AG09309 (cell line): Measurements from ENCODE around the gene IRGM.

Experiments
- DNase-seq: peaks from one replicate; pipeline ENCODE4 v3.0.0-alpha.2; 2010; ENCODE audit warnings: low read depth
- H3K4me3 ChIP-seq: 2 replicates; pipeline ENCODE4 v1.5.1; 2011; ENCODE audit warnings: mild to moderate bottlenecking, low read depth, low read length, moderate library complexity; ENCODE audit not compliant: control insufficient read depth
- TF ChIP-seq, protein P1 (sequence below): IDR thresholded peaks from 2 replicates; pipeline ENCODE4 v1.5.1; 2011; ENCODE audit warnings: mild to moderate bottlenecking, low read depth, low read length, inconsistent platforms; ENCODE audit not compliant: insufficient read depth, control insufficient read depth; ENCODE audit errors: missing control alignments

The IRGM gene

DNA sequence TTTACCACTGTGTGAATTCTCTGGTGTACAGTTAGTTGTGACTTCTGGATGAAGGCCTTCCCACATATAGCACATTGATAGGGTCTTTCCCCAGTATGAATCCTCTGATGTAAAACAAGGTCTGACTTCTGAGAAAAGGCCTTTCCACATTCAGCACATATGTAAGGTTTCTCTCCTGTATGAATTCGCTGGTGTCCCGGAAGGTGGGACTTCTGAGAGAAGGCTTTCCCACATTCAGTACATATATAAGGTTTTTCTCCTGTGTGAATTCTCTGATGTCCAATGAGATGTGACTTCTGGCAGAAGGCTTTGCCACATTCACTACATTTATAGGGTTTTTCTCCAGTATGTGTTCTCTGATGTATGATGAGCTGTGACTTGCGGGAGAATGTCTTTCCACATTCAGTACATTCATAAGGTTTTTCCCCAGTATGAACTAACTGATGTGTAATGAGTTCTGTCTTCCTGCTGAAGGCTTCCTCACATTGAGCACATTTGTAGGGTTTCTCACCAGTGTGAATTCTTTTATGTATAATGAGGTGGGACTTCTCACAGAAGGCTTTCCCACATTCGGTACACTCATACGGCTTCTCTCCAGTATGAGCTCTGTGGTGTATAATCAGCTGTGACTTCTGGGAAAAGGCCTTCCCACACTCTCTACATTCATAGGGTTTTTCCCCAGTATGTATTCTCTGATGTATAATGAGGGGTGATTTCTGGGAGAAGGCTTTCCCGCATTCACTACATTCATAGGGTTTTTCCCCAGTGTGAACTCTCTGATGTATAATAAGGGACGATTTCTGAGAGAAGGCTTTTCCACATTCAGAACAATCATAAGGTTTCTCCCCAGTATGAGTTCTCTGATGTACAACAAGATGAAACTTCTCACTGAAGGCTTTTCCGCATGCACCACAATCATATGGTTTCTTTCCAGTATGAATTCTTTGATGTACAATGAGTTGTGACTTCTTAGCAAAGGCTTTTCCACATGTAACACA is 49.4 kb downstream of the IRGM start:
- TF ChIP-seq, protein P1, sequence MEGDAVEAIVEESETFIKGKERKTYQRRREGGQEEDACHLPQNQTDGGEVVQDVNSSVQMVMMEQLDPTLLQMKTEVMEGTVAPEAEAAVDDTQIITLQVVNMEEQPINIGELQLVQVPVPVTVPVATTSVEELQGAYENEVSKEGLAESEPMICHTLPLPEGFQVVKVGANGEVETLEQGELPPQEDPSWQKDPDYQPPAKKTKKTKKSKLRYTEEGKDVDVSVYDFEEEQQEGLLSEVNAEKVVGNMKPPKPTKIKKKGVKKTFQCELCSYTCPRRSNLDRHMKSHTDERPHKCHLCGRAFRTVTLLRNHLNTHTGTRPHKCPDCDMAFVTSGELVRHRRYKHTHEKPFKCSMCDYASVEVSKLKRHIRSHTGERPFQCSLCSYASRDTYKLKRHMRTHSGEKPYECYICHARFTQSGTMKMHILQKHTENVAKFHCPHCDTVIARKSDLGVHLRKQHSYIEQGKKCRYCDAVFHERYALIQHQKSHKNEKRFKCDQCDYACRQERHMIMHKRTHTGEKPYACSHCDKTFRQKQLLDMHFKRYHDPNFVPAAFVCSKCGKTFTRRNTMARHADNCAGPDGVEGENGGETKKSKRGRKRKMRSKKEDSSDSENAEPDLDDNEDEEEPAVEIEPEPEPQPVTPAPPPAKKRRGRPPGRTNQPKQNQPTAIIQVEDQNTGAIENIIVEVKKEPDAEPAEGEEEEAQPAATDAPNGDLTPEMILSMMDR, result no peak
- no peak overlapping the region for H3K4me3 ChIP-seq
- no peak for DNase-seq
